ENCODE results near the gene DNAJC16. TPM values are rescaled to one million over a fixed set of nuclear protein-coding genes. Genes with fewer than 3 reads are reported as not detected.

DNAJC16 gene
- total and polyA plus RNA-seq, 2 of the 13 experiments (the other 11 are each of a cell fraction or from before 2014, with no cell fraction given) = 11.4 to 15.4 TPM

DNA sequence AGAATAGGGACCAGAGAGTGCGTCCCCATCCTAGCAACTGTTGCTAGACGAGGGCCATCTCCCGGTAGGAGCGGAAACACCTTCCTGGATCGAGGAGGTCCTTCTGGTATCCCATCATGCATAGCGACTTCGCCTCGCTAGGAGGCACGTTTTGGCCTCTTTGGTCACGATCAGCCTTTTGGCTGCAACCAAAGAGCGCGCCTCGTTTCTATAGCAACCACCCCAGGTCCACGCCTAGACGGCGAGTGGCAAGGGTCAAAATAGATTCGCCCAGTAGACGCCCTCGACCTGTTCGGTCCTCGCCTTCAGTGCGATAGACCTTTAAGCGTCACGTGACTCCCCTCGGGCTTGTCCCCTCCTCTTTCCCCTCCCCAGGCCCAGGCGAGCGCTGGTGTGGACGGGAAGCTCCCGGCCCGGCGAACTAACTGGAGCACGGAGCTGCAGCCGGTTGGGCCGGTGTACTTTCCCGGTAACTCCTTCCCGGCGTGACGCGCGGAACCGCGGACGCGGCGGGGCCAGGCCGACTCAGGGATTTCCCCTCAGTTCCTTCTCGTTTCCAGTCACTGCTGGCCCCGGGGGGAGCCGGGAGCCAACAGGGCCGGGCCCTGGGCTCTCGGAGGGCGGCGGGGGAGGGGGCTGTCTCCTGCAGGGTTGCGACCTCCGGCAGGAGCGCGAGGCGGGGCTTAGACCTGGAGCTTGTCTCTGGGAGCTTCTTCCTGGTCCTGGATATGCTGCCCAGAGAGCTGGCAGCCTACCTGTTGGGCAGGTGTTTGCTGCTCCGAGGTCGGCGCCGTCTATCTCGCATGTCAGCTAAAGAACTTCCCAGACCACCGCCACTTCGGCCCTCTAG lies at the start of gene DNAJC16 (continued):
- TF ChIP-seq, protein P1, sequence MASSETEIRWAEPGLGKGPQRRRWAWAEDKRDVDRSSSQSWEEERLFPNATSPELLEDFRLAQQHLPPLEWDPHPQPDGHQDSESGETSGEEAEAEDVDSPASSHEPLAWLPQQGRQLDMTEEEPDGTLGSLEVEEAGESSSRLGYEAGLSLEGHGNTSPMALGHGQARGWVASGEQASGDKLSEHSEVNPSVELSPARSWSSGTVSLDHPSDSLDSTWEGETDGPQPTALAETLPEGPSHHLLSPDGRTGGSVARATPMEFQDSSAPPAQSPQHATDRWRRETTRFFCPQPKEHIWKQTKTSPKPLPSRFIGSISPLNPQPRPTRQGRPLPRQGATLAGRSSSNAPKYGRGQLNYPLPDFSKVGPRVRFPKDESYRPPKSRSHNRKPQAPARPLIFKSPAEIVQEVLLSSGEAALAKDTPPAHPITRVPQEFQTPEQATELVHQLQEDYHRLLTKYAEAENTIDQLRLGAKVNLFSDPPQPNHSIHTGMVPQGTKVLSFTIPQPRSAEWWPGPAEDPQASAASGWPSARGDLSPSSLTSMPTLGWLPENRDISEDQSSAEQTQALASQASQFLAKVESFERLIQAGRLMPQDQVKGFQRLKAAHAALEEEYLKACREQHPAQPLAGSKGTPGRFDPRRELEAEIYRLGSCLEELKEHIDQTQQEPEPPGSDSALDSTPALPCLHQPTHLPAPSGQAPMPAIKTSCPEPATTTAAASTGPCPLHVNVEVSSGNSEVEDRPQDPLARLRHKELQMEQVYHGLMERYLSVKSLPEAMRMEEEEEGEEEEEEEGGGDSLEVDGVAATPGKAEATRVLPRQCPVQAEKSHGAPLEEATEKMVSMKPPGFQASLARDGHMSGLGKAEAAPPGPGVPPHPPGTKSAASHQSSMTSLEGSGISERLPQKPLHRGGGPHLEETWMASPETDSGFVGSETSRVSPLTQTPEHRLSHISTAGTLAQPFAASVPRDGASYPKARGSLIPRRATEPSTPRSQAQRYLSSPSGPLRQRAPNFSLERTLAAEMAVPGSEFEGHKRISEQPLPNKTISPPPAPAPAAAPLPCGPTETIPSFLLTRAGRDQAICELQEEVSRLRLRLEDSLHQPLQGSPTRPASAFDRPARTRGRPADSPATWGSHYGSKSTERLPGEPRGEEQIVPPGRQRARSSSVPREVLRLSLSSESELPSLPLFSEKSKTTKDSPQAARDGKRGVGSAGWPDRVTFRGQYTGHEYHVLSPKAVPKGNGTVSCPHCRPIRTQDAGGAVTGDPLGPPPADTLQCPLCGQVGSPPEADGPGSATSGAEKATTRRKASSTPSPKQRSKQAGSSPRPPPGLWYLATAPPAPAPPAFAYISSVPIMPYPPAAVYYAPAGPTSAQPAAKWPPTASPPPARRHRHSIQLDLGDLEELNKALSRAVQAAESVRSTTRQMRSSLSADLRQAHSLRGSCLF (CRISPR knock-in tag; IDR thresholded peaks at IDR 0.05; ENCODE audit: borderline replicate concordance) = no peak
- TF ChIP-seq KAT8 (CRISPR knock-in tag; IDR thresholded peaks at IDR 0.05) (peak; percentile 93), RNF2 (conservative IDR thresholded peaks at IDR 0.05; ENCODE audit: low read depth) (peak; percentile 57; the same call in 1 of the 2 replicates), GTF3A (CRISPR knock-in tag; conservative IDR thresholded peaks at IDR 0.05) (no peak), SP5 (CRISPR knock-in tag; IDR thresholded peaks at IDR 0.05; ENCODE audit: borderline replicate concordance, low read depth) (peak; percentile 42; the same call in 1 of the 2 replicates), MYC (CRISPR knock-in tag; IDR thresholded peaks at IDR 0.05; ENCODE audit: borderline replicate concordance) (peak; percentile 59), ZNF496 (CRISPR knock-in tag; IDR thresholded peaks at IDR 0.05; ENCODE audit: insufficient replicate concordance) (no peak), CREM (IDR thresholded peaks at IDR 0.05) (peak; percentile 81; the same call in 1 of the 2 replicates), CREM (CRISPR knock-in tag; IDR thresholded peaks at IDR 0.05) (no peak), TSC22D2 (CRISPR knock-in tag; IDR thresholded peaks at IDR 0.05; ENCODE audit: borderline replicate concordance) (no peak), NFE2 (CRISPR knock-in tag; IDR thresholded peaks at IDR 0.05) (no peak), STAT5B (CRISPR knock-in tag; IDR thresholded peaks at IDR 0.05) (no peak), FLYWCH1 (CRISPR knock-in tag; IDR thresholded peaks at IDR 0.05) (no peak), ZNF282 (IDR thresholded peaks at IDR 0.05; ENCODE audit: partially characterized antibody) (no peak), ZNF44 (CRISPR knock-in tag; IDR thresholded peaks at IDR 0.05) (no peak), HMG20B (CRISPR knock-in tag; conservative IDR thresholded peaks at IDR 0.05) (no peak), ZNF24 (IDR thresholded peaks at IDR 0.05) (no peak)
- TF ChIP-seq, protein P2, sequence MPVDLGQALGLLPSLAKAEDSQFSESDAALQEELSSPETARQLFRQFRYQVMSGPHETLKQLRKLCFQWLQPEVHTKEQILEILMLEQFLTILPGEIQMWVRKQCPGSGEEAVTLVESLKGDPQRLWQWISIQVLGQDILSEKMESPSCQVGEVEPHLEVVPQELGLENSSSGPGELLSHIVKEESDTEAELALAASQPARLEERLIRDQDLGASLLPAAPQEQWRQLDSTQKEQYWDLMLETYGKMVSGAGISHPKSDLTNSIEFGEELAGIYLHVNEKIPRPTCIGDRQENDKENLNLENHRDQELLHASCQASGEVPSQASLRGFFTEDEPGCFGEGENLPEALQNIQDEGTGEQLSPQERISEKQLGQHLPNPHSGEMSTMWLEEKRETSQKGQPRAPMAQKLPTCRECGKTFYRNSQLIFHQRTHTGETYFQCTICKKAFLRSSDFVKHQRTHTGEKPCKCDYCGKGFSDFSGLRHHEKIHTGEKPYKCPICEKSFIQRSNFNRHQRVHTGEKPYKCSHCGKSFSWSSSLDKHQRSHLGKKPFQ (CRISPR knock-in tag; IDR thresholded peaks at IDR 0.05; ENCODE audit: insufficient replicate concordance) = no peak
- TF ChIP-seq, protein P3, sequence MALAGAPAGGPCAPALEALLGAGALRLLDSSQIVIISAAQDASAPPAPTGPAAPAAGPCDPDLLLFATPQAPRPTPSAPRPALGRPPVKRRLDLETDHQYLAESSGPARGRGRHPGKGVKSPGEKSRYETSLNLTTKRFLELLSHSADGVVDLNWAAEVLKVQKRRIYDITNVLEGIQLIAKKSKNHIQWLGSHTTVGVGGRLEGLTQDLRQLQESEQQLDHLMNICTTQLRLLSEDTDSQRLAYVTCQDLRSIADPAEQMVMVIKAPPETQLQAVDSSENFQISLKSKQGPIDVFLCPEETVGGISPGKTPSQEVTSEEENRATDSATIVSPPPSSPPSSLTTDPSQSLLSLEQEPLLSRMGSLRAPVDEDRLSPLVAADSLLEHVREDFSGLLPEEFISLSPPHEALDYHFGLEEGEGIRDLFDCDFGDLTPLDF (CRISPR knock-in tag; IDR thresholded peaks at IDR 0.05) = no peak
- TF ChIP-seq, protein P4, sequence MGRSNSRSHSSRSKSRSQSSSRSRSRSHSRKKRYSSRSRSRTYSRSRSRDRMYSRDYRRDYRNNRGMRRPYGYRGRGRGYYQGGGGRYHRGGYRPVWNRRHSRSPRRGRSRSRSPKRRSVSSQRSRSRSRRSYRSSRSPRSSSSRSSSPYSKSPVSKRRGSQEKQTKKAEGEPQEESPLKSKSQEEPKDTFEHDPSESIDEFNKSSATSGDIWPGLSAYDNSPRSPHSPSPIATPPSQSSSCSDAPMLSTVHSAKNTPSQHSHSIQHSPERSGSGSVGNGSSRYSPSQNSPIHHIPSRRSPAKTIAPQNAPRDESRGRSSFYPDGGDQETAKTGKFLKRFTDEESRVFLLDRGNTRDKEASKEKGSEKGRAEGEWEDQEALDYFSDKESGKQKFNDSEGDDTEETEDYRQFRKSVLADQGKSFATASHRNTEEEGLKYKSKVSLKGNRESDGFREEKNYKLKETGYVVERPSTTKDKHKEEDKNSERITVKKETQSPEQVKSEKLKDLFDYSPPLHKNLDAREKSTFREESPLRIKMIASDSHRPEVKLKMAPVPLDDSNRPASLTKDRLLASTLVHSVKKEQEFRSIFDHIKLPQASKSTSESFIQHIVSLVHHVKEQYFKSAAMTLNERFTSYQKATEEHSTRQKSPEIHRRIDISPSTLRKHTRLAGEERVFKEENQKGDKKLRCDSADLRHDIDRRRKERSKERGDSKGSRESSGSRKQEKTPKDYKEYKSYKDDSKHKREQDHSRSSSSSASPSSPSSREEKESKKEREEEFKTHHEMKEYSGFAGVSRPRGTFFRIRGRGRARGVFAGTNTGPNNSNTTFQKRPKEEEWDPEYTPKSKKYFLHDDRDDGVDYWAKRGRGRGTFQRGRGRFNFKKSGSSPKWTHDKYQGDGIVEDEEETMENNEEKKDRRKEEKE (IDR thresholded peaks at IDR 0.05) = no peak

All from HepG2 (cell line).